GM12801 (cell line): ENCODE data around the gene ALAD.

Experiments used
- CTCF ChIP-seq: IDR thresholded peaks from one replicate; pipeline ENCODE4 v1.5.1; 2011; ENCODE audit warnings: control low read depth; ENCODE audit not compliant: insufficient read length; ENCODE audit errors: extremely low read depth

The ALAD gene

GRCh38 chr9:113361304-113362018 is 39.6 kb downstream of the ALAD start:
- TF ChIP-seq CTCF: no peak

- TF ChIP-seq CTCF: no peak
These were observed 40.7 kb downstream of the ALAD start for GRCh38 chr9:113360242-113360842.

GRCh38 chr9:113359385-113359784 is 41.7 kb downstream of the ALAD start:
- no peak for TF ChIP-seq CTCF

- TF ChIP-seq CTCF: no peak
These were observed 44.3 kb downstream of the ALAD start for GRCh38 chr9:113356686-113357292.

- TF ChIP-seq CTCF: no peak
These were observed 46.0 kb downstream of the ALAD start for GRCh38 chr9:113355040-113355596.

GRCh38 chr9:113352411-113352810 is 48.7 kb downstream of the ALAD start:
- no peak for TF ChIP-seq CTCF

- TF ChIP-seq CTCF: no peak
These were observed 49.1 kb downstream of the ALAD start for GRCh38 chr9:113352006-113352405.
